Gastroesophageal sphincter (tissue), 3 donors: Measurements from ENCODE around the gene SCAMP5.

Source experiments
- EP300 ChIP-seq: sonication (generic); formaldehyde crosslinking; IDR thresholded peaks from one replicate; pipeline ENCODE4 v1.6.1; 2017; ENCODE audit warnings: antibody characterized with exemption, mild to moderate bottlenecking
- POLR2AphosphoS5 ChIP-seq: sonication (generic); formaldehyde crosslinking; IDR thresholded peaks from one replicate; pipeline ENCODE4 v1.6.1; 2017; ENCODE audit warnings: antibody characterized with exemption
- TF ChIP-seq, protein P1 (sequence below), 4 experiments: fragments of 200-600 bp in 2 of 4; fragments of 450-650 bp in 2 of 4; sonication (generic) in 1 of 4; IDR thresholded peaks; one replicate each; pipeline ENCODE4 v1.5.1; 2017 to 2019; ENCODE audit warnings: antibody characterized with exemption in 4 of 4, mild to moderate bottlenecking in 2 of 4, moderate library complexity in 2 of 4

DNA sequence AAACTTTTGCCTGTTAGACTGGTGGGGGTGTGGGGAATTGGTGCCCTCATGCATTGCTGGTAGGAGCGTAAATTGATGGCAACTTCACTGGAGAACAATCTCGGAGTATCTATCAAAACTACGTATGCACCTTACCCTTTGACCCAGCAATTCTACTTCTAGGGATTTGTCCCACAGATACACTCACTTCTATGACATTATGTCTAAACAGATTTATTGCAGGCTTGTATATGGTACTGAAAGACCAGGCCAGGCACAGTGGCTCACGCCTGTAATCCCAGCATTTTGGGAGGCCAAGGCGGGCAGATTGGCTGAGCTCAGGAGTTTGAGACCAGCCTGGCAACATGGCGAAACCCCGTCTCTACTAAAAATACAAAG lies 58.4 kb downstream of the SCAMP5 start:
- TF ChIP-seq EP300, result no peak
- TF ChIP-seq, protein P1, sequence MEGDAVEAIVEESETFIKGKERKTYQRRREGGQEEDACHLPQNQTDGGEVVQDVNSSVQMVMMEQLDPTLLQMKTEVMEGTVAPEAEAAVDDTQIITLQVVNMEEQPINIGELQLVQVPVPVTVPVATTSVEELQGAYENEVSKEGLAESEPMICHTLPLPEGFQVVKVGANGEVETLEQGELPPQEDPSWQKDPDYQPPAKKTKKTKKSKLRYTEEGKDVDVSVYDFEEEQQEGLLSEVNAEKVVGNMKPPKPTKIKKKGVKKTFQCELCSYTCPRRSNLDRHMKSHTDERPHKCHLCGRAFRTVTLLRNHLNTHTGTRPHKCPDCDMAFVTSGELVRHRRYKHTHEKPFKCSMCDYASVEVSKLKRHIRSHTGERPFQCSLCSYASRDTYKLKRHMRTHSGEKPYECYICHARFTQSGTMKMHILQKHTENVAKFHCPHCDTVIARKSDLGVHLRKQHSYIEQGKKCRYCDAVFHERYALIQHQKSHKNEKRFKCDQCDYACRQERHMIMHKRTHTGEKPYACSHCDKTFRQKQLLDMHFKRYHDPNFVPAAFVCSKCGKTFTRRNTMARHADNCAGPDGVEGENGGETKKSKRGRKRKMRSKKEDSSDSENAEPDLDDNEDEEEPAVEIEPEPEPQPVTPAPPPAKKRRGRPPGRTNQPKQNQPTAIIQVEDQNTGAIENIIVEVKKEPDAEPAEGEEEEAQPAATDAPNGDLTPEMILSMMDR (IDR thresholded peaks at IDR 0.05), result no peak
- TF ChIP-seq POLR2AphosphoS5, result no peak
